ENCODE results near the gene SPC24. TPM values are rescaled to one million over a fixed set of nuclear protein-coding genes. Genes with fewer than 3 reads are reported as not detected.

Gene SPC24, protein sequence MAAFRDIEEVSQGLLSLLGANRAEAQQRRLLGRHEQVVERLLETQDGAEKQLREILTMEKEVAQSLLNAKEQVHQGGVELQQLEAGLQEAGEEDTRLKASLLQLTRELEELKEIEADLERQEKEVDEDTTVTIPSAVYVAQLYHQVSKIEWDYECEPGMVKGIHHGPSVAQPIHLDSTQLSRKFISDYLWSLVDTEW
- total RNA-seq (68.5 and 70.0 TPM in 2 replicates), polyA plus RNA-seq (17.2 and 19.8 TPM in 2 replicates), polyA minus RNA-seq (54.8 and 79.1 TPM in 2 replicates), Bru-seq, nascent RNA (percentile 73 among the genes with signal in this experiment), BruChase-seq, experiment 1, labeled RNA remaining after a 6-hour chase (percentile 90 among the genes with signal in this experiment), BruChase-seq, experiment 2, labeled RNA remaining after a 2-hour chase (percentile 82 among the genes with signal in this experiment)
- 21.3 and 22.1 TPM in 2 replicates for polyA plus RNA-seq (2011; cell fraction: cytosol; rRNA removed)
- 24.9 and 33.2 TPM in 2 replicates for polyA plus RNA-seq (2011; cell fraction: nucleus; rRNA removed)
- polyA plus RNA-seq (2012), result 13.1 and 17.4 TPM in 2 replicates
- polyA minus RNA-seq (2011; cell fraction: cytosol; rRNA and poly(A)+ RNA removed), result 78.2 TPM
- 10.7 and 12.5 TPM in 2 replicates for polyA minus RNA-seq (2011; cell fraction: nucleus; rRNA and poly(A)+ RNA removed)
- long read RNA-seq, partial matches to known transcripts, result 5 of 25 reads
- long read RNA-seq, other reads (novel, unspliced or antisense), result 14 of 25 reads

DNA sequence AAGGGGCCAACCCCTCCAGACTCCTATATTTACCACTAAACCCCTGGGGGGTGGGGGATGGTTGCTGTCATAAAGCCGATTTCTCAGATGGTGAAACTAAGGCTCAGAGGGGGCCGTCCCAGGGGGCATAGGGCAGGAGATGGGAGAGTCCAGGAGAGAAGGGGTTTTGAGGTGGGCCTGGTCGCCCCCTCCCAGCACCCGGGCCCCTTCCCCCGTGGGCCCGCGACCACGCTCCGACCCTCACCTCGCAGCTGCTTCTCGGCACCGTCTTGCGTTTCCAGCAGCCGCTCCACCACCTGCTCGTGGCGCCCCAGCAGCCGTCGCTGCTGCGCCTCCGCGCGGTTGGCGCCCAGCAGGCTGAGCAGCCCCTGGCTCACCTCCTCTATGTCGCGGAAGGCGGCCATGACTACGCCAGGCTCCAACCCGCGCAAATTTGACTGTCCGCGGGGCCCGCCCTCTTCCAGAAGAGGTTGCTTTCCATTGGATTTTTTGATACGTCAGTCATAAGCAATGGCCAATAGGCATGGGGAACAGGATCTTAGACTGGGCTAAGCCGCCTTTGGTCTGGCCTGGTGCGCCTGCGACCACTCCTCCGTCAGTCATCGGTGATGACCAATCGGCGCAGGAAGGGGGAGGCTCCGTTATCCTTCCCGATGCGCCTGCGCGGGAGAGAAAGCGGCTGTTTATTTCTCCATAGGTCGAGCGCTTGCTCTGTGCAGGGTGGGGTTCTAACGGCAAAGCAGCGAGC lies at the start of gene SPC24:
Gene SPC24, minus strand, starts transcription at position 410 of the 748 bp plus-strand sequence. Its CDS starts 6 bp downstream, at position 404.
- H2AFZ ChIP-seq (ENCODE audit: low read depth, low read length), result peak within 1 kb of the TSS; percentile 84
- H3K9me1 ChIP-seq (replicated peaks; ENCODE audit: control insufficient read depth, extremely low read depth, insufficient read depth, low read length), result no peaks in the 10 kb centered on the region
- DNase-seq (ENCODE audit: low read depth, low spot score) (peak; percentile 99), FAIRE-seq (peak; percentile 98)
- no TSS peak for BruUV-seq (replicated peaks)
- dilution Hi-C loops (cut with MboI; ENCODE audit: extremely low pct_ligation_motif_present, low sequenced_read_pairs) (no loop called here), intact Hi-C loops (cut with micrococcal nuclease) (loop anchor here (1.0 to 2.0 kb wide), 3 partner anchors 12 to 17 kb away; no protein-coding TSS in a partner anchor)
- peak within 1 kb of the TSS; percentile 75 for H3K27ac ChIP-seq (ENCODE audit: insufficient read depth, low read depth, low read length)
- H3K27me3 ChIP-seq (ENCODE audit: control insufficient read depth in 2 of 2, insufficient read depth in 2 of 2, low read length in 2 of 2), result no peaks in the 10 kb centered on the region
- peaks cover 41% of the 10 kb centered on the region for H3K79me2 ChIP-seq (ENCODE audit: control insufficient read depth, insufficient read depth, low read length)
- H3K36me3 ChIP-seq (ENCODE audit: control insufficient read depth in 2 of 2, extremely low read depth in 1 of 2, insufficient read depth in 2 of 2, low read length in 2 of 2), result no peaks in the 10 kb centered on the region
- H3K9ac ChIP-seq (replicated peaks; ENCODE audit: extremely low read depth, insufficient read depth, low read length), result peak within 1 kb of the TSS; percentile 77
- ChIA-PET POLR2A (interaction anchor here (0.6 to 1.5 kb wide), 3 partner anchors 13 to 33 kb away, joined by 3 to 4 read pairs (median 3); no protein-coding TSS in a partner anchor), CTCF (interaction anchor here (0.8 to 1.3 kb wide), 6 partner anchors 9 to 29 kb away, joined by 3 to 4 read pairs (median 3); no protein-coding TSS in a partner anchor)
- H4K20me1 ChIP-seq (replicated peaks; ENCODE audit: control insufficient read depth, extremely low read depth, insufficient read depth, low read length), result no peaks in the 10 kb centered on the region
- peak within 1 kb of the TSS; percentile 60 for H3K4me2 ChIP-seq (ENCODE audit: insufficient read depth, low read length)
- H3K9me3 ChIP-seq (replicated peaks; ENCODE audit: control insufficient read depth, insufficient read depth, low read length), result no peaks in the 10 kb centered on the region
- no peak for TF ChIP-seq MYC (IDR thresholded peaks at IDR 0.05; ENCODE audit: low read depth, low read length)
- TF ChIP-seq, protein P1, sequence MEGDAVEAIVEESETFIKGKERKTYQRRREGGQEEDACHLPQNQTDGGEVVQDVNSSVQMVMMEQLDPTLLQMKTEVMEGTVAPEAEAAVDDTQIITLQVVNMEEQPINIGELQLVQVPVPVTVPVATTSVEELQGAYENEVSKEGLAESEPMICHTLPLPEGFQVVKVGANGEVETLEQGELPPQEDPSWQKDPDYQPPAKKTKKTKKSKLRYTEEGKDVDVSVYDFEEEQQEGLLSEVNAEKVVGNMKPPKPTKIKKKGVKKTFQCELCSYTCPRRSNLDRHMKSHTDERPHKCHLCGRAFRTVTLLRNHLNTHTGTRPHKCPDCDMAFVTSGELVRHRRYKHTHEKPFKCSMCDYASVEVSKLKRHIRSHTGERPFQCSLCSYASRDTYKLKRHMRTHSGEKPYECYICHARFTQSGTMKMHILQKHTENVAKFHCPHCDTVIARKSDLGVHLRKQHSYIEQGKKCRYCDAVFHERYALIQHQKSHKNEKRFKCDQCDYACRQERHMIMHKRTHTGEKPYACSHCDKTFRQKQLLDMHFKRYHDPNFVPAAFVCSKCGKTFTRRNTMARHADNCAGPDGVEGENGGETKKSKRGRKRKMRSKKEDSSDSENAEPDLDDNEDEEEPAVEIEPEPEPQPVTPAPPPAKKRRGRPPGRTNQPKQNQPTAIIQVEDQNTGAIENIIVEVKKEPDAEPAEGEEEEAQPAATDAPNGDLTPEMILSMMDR (IDR thresholded peaks at IDR 0.05; ENCODE audit: extremely low read depth in 1 of 2, insufficient read depth in 1 of 2, low read depth in 1 of 2, low read length in 2 of 2), result no peak
- no peak for TF ChIP-seq FOS (IDR thresholded peaks at IDR 0.05; ENCODE audit: borderline replicate concordance, insufficient read depth, low read length)
- no peak for TF ChIP-seq EZH2 (IDR thresholded peaks at IDR 0.05; ENCODE audit: borderline replicate concordance, low read depth, low read length, severe bottlenecking)
- no peak for TF ChIP-seq GATA2 (IDR thresholded peaks at IDR 0.05; ENCODE audit: insufficient read depth, insufficient read length, low read depth, low read length)
- peak; percentile 55 for TF ChIP-seq POLR2A (IDR thresholded peaks at IDR 0.05; ENCODE audit: low read depth, low read length)
- TF ChIP-seq POLR2AphosphoS5 (IDR thresholded peaks at IDR 0.05; ENCODE audit: insufficient read depth, low read depth, low read length), result peak; percentile 81
- TF ChIP-seq, protein P2, sequence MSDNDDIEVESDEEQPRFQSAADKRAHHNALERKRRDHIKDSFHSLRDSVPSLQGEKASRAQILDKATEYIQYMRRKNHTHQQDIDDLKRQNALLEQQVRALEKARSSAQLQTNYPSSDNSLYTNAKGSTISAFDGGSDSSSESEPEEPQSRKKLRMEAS (IDR thresholded peaks at IDR 0.05; ENCODE audit: insufficient read depth, insufficient read length), result no peak
- H3K4me1 ChIP-seq (ENCODE audit: control insufficient read depth, extremely low read depth, insufficient read depth, low read length), result peaks cover 28% of the 10 kb centered on the region
- H3K4me3 ChIP-seq (replicated peaks in 1 of 3; ENCODE audit: insufficient read depth in 1 of 3, low read depth in 1 of 3, low read length in 3 of 3), result peak within 1 kb of the TSS; percentile 73 to 97 (median 94)

Measured in endothelial cell of umbilical vein (primary cell).